ENCODE results near the gene RNASE4.

RNASE4 gene

GRCh38 chr14:20681348-20682126 lies 2.8 kb upstream of the RNASE4 start:
- peak overlapping the region; percentile 87 for H3K27ac ChIP-seq (replicated peaks; ENCODE audit: low read length)
- H3K9ac ChIP-seq (ENCODE audit: low read depth, low read length, poor library complexity): no peak overlapping the region
- H4K8ac ChIP-seq (ENCODE audit: low read depth, low read length): no peak overlapping the region
- no peaks in the 10 kb centered on the region for H3K79me1 ChIP-seq (ENCODE audit: low read depth, low read length)
- no peak overlapping the region for H4K91ac ChIP-seq (ENCODE audit: low read depth, low read length, poor library complexity)
- peak overlapping the region; percentile 81 for H3K4me2 ChIP-seq (ENCODE audit: insufficient read depth, low read length, poor library complexity, severe bottlenecking)
- peak overlapping the region; percentile 88 to 91 for H3K4me3 ChIP-seq (ENCODE audit: low read length in 2 of 2)
- no CpG with 5 or more reads among the region's 25 CpGs for WGBS, 2 donors (ENCODE audit: extremely low coverage in 2 of 2, insufficient read length in 2 of 2, insufficient replicate concordance in 1 of 2)
- peak; percentile 89 for DNase-seq (ENCODE audit: low spot score)
- no peak overlapping the region for H3K14ac ChIP-seq (ENCODE audit: low read length)
- H2BK5ac ChIP-seq (ENCODE audit: low read length): peak overlapping the region; percentile 27
- H2BK12ac ChIP-seq (ENCODE audit: low read length): no peak overlapping the region
- H2BK15ac ChIP-seq (ENCODE audit: low read length): no peak overlapping the region
- peaks cover 0 to 3% (median 0%) of the 10 kb centered on the region in 3 experiments for H3K27me3 ChIP-seq (ENCODE audit: control insufficient read depth in 3 of 3, insufficient read depth in 3 of 3, low read depth in 1 of 3, low read length in 3 of 3)
- H3K4me1 ChIP-seq (ENCODE audit: control insufficient read depth in 2 of 2, insufficient read depth in 1 of 2, low read depth in 1 of 2, low read length in 2 of 2): peaks cover 3 to 4% of the 10 kb centered on the region in 2 donors
- H2AK5ac ChIP-seq (ENCODE audit: low read depth, low read length): no peak overlapping the region
- no peaks in the 10 kb centered on the region for H3K9me3 ChIP-seq (replicated peaks in 1 of 2; ENCODE audit: control insufficient read depth in 2 of 2, insufficient read depth in 1 of 2, low read depth in 1 of 2, low read length in 2 of 2)
- peak overlapping the region; percentile 66 for H3K18ac ChIP-seq (ENCODE audit: low read length)
- no peak overlapping the region for H2BK120ac ChIP-seq (ENCODE audit: low read depth, low read length)
- H3K4ac ChIP-seq (ENCODE audit: low read length): no peak overlapping the region
- H3K23ac ChIP-seq (ENCODE audit: low read depth, low read length, poor library complexity): no peak overlapping the region
- H3K36me3 ChIP-seq (replicated peaks in 1 of 2; ENCODE audit: control insufficient read depth in 2 of 2, insufficient read depth in 2 of 2, low read length in 2 of 2): no peaks in the 10 kb centered on the region
- peak overlapping the region; percentile 98 for H2AFZ ChIP-seq (ENCODE audit: low read length)

GRCh38 chr14:20682127-20682434 lies 2.3 kb upstream of the RNASE4 start:
- Histone ChIP-seq H2BK5ac (ENCODE audit: low read length) (peak overlapping the region; percentile 27), H3K9me3 (replicated peaks in 1 of 2; ENCODE audit: control insufficient read depth in 2 of 2, insufficient read depth in 1 of 2, low read depth in 1 of 2, low read length in 2 of 2) (no peaks in the 10 kb centered on the region), H3K27ac (replicated peaks; ENCODE audit: low read length) (peak overlapping the region; percentile 87), H3K4me3 (ENCODE audit: low read length in 2 of 2) (peak overlapping the region; percentile 88 to 91), H4K8ac (ENCODE audit: low read depth, low read length) (no peak overlapping the region), H3K36me3 (replicated peaks in 1 of 2; ENCODE audit: control insufficient read depth in 2 of 2, insufficient read depth in 2 of 2, low read length in 2 of 2) (no peaks in the 10 kb centered on the region), H3K4me1 (ENCODE audit: control insufficient read depth in 2 of 2, insufficient read depth in 1 of 2, low read depth in 1 of 2, low read length in 2 of 2) (peaks cover 3 to 4% of the 10 kb centered on the region in 2 donors), H2BK15ac (ENCODE audit: low read length) (no peak overlapping the region), H3K9ac (ENCODE audit: low read depth, low read length, poor library complexity) (peak overlapping the region; percentile 100), H3K18ac (ENCODE audit: low read length) (peak overlapping the region; percentile 66), H2BK12ac (ENCODE audit: low read length) (no peak overlapping the region), H3K79me1 (ENCODE audit: low read depth, low read length) (no peaks in the 10 kb centered on the region), H3K27me3 (ENCODE audit: control insufficient read depth in 3 of 3, insufficient read depth in 3 of 3, low read depth in 1 of 3, low read length in 3 of 3) (peaks cover 0 to 3% (median 0%) of the 10 kb centered on the region in 3 experiments), H2AK5ac (ENCODE audit: low read depth, low read length) (no peak overlapping the region), H3K4me2 (ENCODE audit: insufficient read depth, low read length, poor library complexity, severe bottlenecking) (peak overlapping the region; percentile 81), H3K23ac (ENCODE audit: low read depth, low read length, poor library complexity) (peak overlapping the region; percentile 90), H2AFZ (ENCODE audit: low read length) (peak overlapping the region; percentile 98), H3K4ac (ENCODE audit: low read length) (no peak overlapping the region), H3K14ac (ENCODE audit: low read length) (no peak overlapping the region), H2BK120ac (ENCODE audit: low read depth, low read length) (no peak overlapping the region), H4K91ac (ENCODE audit: low read depth, low read length, poor library complexity) (no peak overlapping the region)
- no CpG with 5 or more reads among the region's 11 CpGs for WGBS, 2 donors (ENCODE audit: extremely low coverage in 2 of 2, insufficient read length in 2 of 2, insufficient replicate concordance in 1 of 2)
- no peak for DNase-seq (ENCODE audit: low spot score)

- Histone ChIP-seq H3K9ac (ENCODE audit: low read depth, low read length, poor library complexity) (peak overlapping the region; percentile 100), H3K23ac (ENCODE audit: low read depth, low read length, poor library complexity) (peak overlapping the region; percentile 90), H4K8ac (ENCODE audit: low read depth, low read length) (peak overlapping the region; percentile 55), H3K18ac (ENCODE audit: low read length) (peak overlapping the region; percentile 100), H3K27me3 (ENCODE audit: control insufficient read depth in 3 of 3, insufficient read depth in 3 of 3, low read depth in 1 of 3, low read length in 3 of 3) (peaks cover 0 to 3% (median 0%) of the 10 kb centered on the region in 3 experiments), H2BK12ac (ENCODE audit: low read length) (no peak overlapping the region), H3K36me3 (replicated peaks in 1 of 2; ENCODE audit: control insufficient read depth in 2 of 2, insufficient read depth in 2 of 2, low read length in 2 of 2) (no peaks in the 10 kb centered on the region), H2BK5ac (ENCODE audit: low read length) (peak overlapping the region; percentile 27), H3K14ac (ENCODE audit: low read length) (peak overlapping the region; percentile 98), H3K4me1 (ENCODE audit: control insufficient read depth in 2 of 2, insufficient read depth in 1 of 2, low read depth in 1 of 2, low read length in 2 of 2) (peaks cover 3 to 4% of the 10 kb centered on the region in 2 donors), H2AK5ac (ENCODE audit: low read depth, low read length) (no peak overlapping the region), H2BK15ac (ENCODE audit: low read length) (no peak overlapping the region), H2BK120ac (ENCODE audit: low read depth, low read length) (no peak overlapping the region), H3K27ac (replicated peaks; ENCODE audit: low read length) (peak overlapping the region; percentile 87), H3K79me1 (ENCODE audit: low read depth, low read length) (no peaks in the 10 kb centered on the region), H4K91ac (ENCODE audit: low read depth, low read length, poor library complexity) (no peak overlapping the region), H3K4me3 (ENCODE audit: low read length in 2 of 2) (peak overlapping the region; percentile 88 to 91), H3K4me2 (ENCODE audit: insufficient read depth, low read length, poor library complexity, severe bottlenecking) (peak overlapping the region; percentile 81), H2AFZ (ENCODE audit: low read length) (peak overlapping the region; percentile 98), H3K4ac (ENCODE audit: low read length) (no peak overlapping the region), H3K9me3 (replicated peaks in 1 of 2; ENCODE audit: control insufficient read depth in 2 of 2, insufficient read depth in 1 of 2, low read depth in 1 of 2, low read length in 2 of 2) (no peaks in the 10 kb centered on the region)
- WGBS, 2 donors (ENCODE audit: extremely low coverage in 2 of 2, insufficient read length in 2 of 2, insufficient replicate concordance in 1 of 2): no CpG with 5 or more reads among the region's 40 CpGs
- DNase-seq (ENCODE audit: low spot score): peak; percentile 82
Observed at GRCh38 chr14:20682435-20683124, 1.8 kb upstream of the RNASE4 start.
